ENCODE results near the gene PREX1.

PREX1 gene

GRCh38 chr20:48732081-48732829, 95.5 kb downstream of the PREX1 start:
- Histone ChIP-seq H3K4me1 (peaks cover 0 to 14% (median 5%) of the 10 kb centered on the region in 4 donors), H3K4me3 (no peak overlapping the region), H3K36me3 (no peaks in the 10 kb centered on the region), H3K27me3 (no peaks in the 10 kb centered on the region), H3K27ac (no peak overlapping the region), H3K9me3 (no peaks in the 10 kb centered on the region)
- intact Hi-C loops (cut with DNase I; ENCODE audit: low total_unique reads) = loop anchor here (5.0 kb wide), 1 partner anchor 170 kb away; no protein-coding TSS in a partner anchor
- TF ChIP-seq CTCF (IDR thresholded peaks at IDR 0.05) = no peak
- no peak for DNase-seq

- Histone ChIP-seq H3K9me3 (no peaks in the 10 kb centered on the region), H3K4me1 (peaks cover 0 to 14% (median 5%) of the 10 kb centered on the region in 4 donors), H3K27me3 (no peaks in the 10 kb centered on the region), H3K36me3 (no peaks in the 10 kb centered on the region), H3K4me3 (no peak overlapping the region), H3K27ac (no peak overlapping the region)
- intact Hi-C loops (cut with DNase I; ENCODE audit: low total_unique reads) = loop anchor here (5.0 kb wide), 1 partner anchor 171 kb away; no protein-coding TSS in a partner anchor
- no peak for DNase-seq
- no peak for TF ChIP-seq CTCF (IDR thresholded peaks at IDR 0.05)
Measured at GRCh38 chr20:48731536-48731935, 96.3 kb downstream of the PREX1 start.

- intact Hi-C loops (cut with DNase I; ENCODE audit: low total_unique reads) = loop anchor here (5.0 kb wide), 1 partner anchor 171 kb away; no protein-coding TSS in a partner anchor
- TF ChIP-seq CTCF (IDR thresholded peaks at IDR 0.05) = no peak
- Histone ChIP-seq H3K27ac (no peak overlapping the region), H3K4me3 (no peak overlapping the region), H3K4me1 (peaks cover 0 to 19% (median 8%) of the 10 kb centered on the region in 4 donors), H3K9me3 (no peaks in the 10 kb centered on the region), H3K36me3 (no peaks in the 10 kb centered on the region), H3K27me3 (no peaks in the 10 kb centered on the region)
- DNase-seq = no peak
Measured at GRCh38 chr20:48730977-48731376, 96.8 kb downstream of the PREX1 start.

GRCh38 chr20:48729538-48729937, 98.3 kb downstream of the PREX1 start:
- Histone ChIP-seq H3K4me3 (no peak overlapping the region), H3K27me3 (no peaks in the 10 kb centered on the region), H3K27ac (no peak overlapping the region), H3K9me3 (no peaks in the 10 kb centered on the region), H3K36me3 (no peaks in the 10 kb centered on the region), H3K4me1 (peaks cover 0 to 34% (median 21%) of the 10 kb centered on the region in 4 donors)
- no peak for DNase-seq
- intact Hi-C loops (cut with DNase I; ENCODE audit: low total_unique reads) = loop anchor here (5.0 kb wide), 1 partner anchor 98 kb away; the partner anchor contains the start of gene PREX1
- no peak for TF ChIP-seq CTCF (IDR thresholded peaks at IDR 0.05)

- no peak for TF ChIP-seq CTCF (IDR thresholded peaks at IDR 0.05)
- H3K36me3 ChIP-seq = no peaks in the 10 kb centered on the region
- H3K4me1 ChIP-seq = peaks cover 0 to 47% (median 34%) of the 10 kb centered on the region in 4 donors
- no peak overlapping the region for H3K4me3 ChIP-seq
- H3K9me3 ChIP-seq = no peaks in the 10 kb centered on the region
- no peaks in the 10 kb centered on the region for H3K27me3 ChIP-seq
- no peak overlapping the region for H3K27ac ChIP-seq
- intact Hi-C loops (cut with DNase I; ENCODE audit: low total_unique reads) = loop anchor here (5.0 kb wide), 1 partner anchor 99 kb away; the partner anchor contains the start of gene PREX1
- no peak for DNase-seq
Measured at GRCh38 chr20:48728042-48728825, 99.6 kb downstream of the PREX1 start.
